ENCODE data around the gene MUC5AC. TPM values are rescaled to one million over a fixed set of nuclear protein-coding genes. Genes with fewer than 3 reads are reported as not detected.

Gene MUC5AC
- total RNA-seq, 4 donors from 2014 or later, result under 0.01 TPM; not detected in 1

- H3K4me1 ChIP-seq, result peaks cover 3 to 10% (median 7%) of the 10 kb centered on the region in 4 donors
- no peak overlapping the region for H3K27ac ChIP-seq (replicated peaks in 1 of 4)
- no peaks in the 10 kb centered on the region for H3K36me3 ChIP-seq
- H3K4me3 ChIP-seq, result no peak overlapping the region
- WGBS, result 84% methylated on average over 8 of the region's 34 CpGs
- TF ChIP-seq POLR2AphosphoS5 (IDR thresholded peaks at IDR 0.05) (no peak), EP300 (IDR thresholded peaks at IDR 0.05) (no peak), CTCF (IDR thresholded peaks at IDR 0.05) (no peak), POLR2A (IDR thresholded peaks at IDR 0.05; ENCODE audit: low read depth) (no peak)
- intact Hi-C loops (cut with DNase I), result no loop called here
- H3K27me3 ChIP-seq, result peaks cover 0 to 23% (median 3%) of the 10 kb centered on the region in 4 donors
- no peak for DNase-seq (ENCODE audit: extremely low spot score)
- H3K9me3 ChIP-seq, result peaks cover 0 to 21% (median 17%) of the 10 kb centered on the region in 4 donors
These were observed 49.8 kb downstream of the MUC5AC start for GRCh38 chr11:1207401-1208143.

- no peaks in the 10 kb centered on the region for H3K36me3 ChIP-seq
- no peak overlapping the region for H3K27ac ChIP-seq (replicated peaks in 1 of 4)
- H3K9me3 ChIP-seq, result peaks cover 0 to 26% (median 17%) of the 10 kb centered on the region in 4 donors
- H3K27me3 ChIP-seq, result peaks cover 0 to 18% (median 3%) of the 10 kb centered on the region in 4 donors
- TF ChIP-seq CTCF (IDR thresholded peaks at IDR 0.05) (no peak), EP300 (IDR thresholded peaks at IDR 0.05) (no peak), POLR2A (IDR thresholded peaks at IDR 0.05; ENCODE audit: low read depth) (no peak), POLR2AphosphoS5 (IDR thresholded peaks at IDR 0.05) (no peak)
- H3K4me1 ChIP-seq, result peaks cover 0 to 5% (median 3%) of the 10 kb centered on the region in 4 donors
- intact Hi-C loops (cut with DNase I), result no loop called here
- H3K4me3 ChIP-seq, result no peak overlapping the region
- DNase-seq (ENCODE audit: extremely low spot score), result no peak
- WGBS, result 97% methylated on average over 5 of the region's 6 CpGs
These were observed 50.3 kb downstream of the MUC5AC start for GRCh38 chr11:1208144-1208393.

DNA sequence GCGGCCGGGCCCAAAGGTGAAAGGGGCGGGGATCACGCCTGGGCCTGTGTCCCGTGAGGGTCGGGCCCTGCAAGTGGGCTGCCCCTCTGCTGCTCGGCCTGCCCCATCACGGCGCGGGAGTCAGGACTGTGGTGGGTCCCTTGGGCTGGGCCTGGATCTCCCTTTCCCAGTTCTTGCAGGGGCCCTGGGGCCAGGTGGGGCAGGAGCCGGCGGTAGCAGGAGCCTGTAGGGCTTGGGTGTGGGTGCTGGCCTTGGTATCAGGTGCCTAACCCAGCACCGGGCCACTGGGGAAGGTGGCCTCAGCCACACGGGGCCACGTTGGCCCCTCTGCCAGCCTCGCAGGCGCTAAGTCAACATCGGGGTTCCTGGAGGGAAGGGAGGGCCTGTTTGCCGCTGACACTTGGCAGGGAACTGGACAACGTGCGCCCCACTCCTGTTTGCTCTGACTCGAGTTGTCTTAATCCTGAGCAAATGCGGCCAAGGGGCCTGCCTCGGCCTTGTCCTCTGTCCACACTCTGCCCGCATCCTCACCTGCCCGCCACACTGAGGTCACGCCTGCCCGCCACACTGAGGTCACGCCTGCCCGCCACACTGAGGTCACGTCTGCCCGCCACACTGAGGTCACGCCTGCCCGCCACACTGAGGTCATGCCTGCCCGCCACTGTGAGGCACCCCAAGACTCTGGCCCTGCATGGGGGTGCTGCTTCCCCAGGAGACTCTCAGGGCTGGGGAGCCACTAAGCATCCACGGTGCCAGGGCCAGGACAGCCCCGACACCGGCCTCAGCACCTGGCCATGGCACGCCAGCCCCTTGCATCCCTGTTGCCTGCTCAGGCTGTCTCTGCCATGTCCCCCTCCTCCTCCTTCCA, 50.9 kb downstream of the MUC5AC start:
- intact Hi-C loops (cut with DNase I), result no loop called here
- Histone ChIP-seq H3K4me3 (no peak overlapping the region), H3K27ac (replicated peaks in 1 of 4) (no peak overlapping the region), H3K27me3 (peaks cover 0 to 13% (median 2%) of the 10 kb centered on the region in 4 donors), H3K36me3 (no peaks in the 10 kb centered on the region), H3K9me3 (peaks cover 0 to 28% (median 17%) of the 10 kb centered on the region in 4 donors), H3K4me1 (no peaks in the 10 kb centered on the region)
- DNase-seq (ENCODE audit: extremely low spot score), result no peak
- WGBS, result 96% methylated on average over 20 of the region's 39 CpGs
- TF ChIP-seq POLR2AphosphoS5 (IDR thresholded peaks at IDR 0.05), result no peak
- no peak for TF ChIP-seq CTCF (IDR thresholded peaks at IDR 0.05)
- TF ChIP-seq EP300 (IDR thresholded peaks at IDR 0.05), result no peak
- TF ChIP-seq POLR2A (IDR thresholded peaks at IDR 0.05; ENCODE audit: low read depth), result no peak

GRCh38 chr11:1209371-1210057, 51.8 kb downstream of the MUC5AC start:
- no peak for DNase-seq (ENCODE audit: extremely low spot score)
- 95% methylated on average over 17 of the region's 17 CpGs for WGBS
- H3K4me3 ChIP-seq, result no peak overlapping the region
- H3K4me1 ChIP-seq, result no peaks in the 10 kb centered on the region
- TF ChIP-seq EP300 (IDR thresholded peaks at IDR 0.05), result no peak
- no peak for TF ChIP-seq CTCF (IDR thresholded peaks at IDR 0.05)
- TF ChIP-seq POLR2AphosphoS5 (IDR thresholded peaks at IDR 0.05), result no peak
- no peak for TF ChIP-seq POLR2A (IDR thresholded peaks at IDR 0.05; ENCODE audit: low read depth)
- peaks cover 0 to 28% (median 20%) of the 10 kb centered on the region in 4 donors for H3K9me3 ChIP-seq
- intact Hi-C loops (cut with DNase I), result no loop called here
- H3K27me3 ChIP-seq, result peaks cover 0 to 4% (median 0%) of the 10 kb centered on the region in 4 donors
- no peak overlapping the region for H3K27ac ChIP-seq (replicated peaks in 1 of 4)
- no peaks in the 10 kb centered on the region for H3K36me3 ChIP-seq
